OCI-LY7 (cell line): ENCODE results near the gene SMG6. TPM values are rescaled to one million over a fixed set of nuclear protein-coding genes. Genes with fewer than 3 reads are reported as not detected.

Source experiments
- BruUV-seq: library from RNA; stranded (reverse); fragments of 400-500 nt; replicated peaks from 2 replicates; lab custom pipeline; 2021; lab: Mats Ljungman, UMichigan
- CTCF ChIA-PET: fragments of 300-600 bp; sonication (Branson Sonifier 250); formaldehyde crosslinking; loops from one replicate; lab custom pipeline; 2022; ENCODE audit warnings: antibody characterized with exemption; ENCODE audit not compliant: unreplicated experiment; lab: Charles Lee
- POLR2A ChIA-PET: fragments of 300-600 bp; sonication (Branson Sonifier 250); formaldehyde crosslinking; loops from one replicate; lab custom pipeline; 2022; ENCODE audit warnings: antibody characterized with exemption; lab: Charles Lee
- DNase-seq: peaks from one replicate; pipeline ENCODE4 v3.0.0-alpha.2; 2015; ENCODE audit warnings: low spot score
- H2AFZ ChIP-seq: fragments of 200-600 bp; sonication (generic), shearing (Covaris generic); 2 replicates; pipeline ENCODE4 v1.6.1; 2014; ENCODE audit warnings: mild to moderate bottlenecking, antibody characterized with exemption, low read length, moderate library complexity
- H3K27ac ChIP-seq: fragments of 200-600 bp; sonication (generic); 2 replicates; pipeline ENCODE4 v1.5.1; 2014; ENCODE audit warnings: mixed run types, low read depth, mild to moderate bottlenecking, moderate library complexity, low read length, inconsistent platforms; ENCODE audit not compliant: poor library complexity, severe bottlenecking
- H3K36me3 ChIP-seq: fragments of 200-600 bp; sonication (generic); 2 replicates; pipeline ENCODE4 v1.6.1; 2014; ENCODE audit warnings: mild to moderate bottlenecking, antibody characterized with exemption, low read length, moderate library complexity, mixed read lengths; ENCODE audit not compliant: insufficient read depth
- H3K4me1 ChIP-seq: fragments of 200-600 bp; sonication (generic); 2 replicates; pipeline ENCODE4 v1.5.1; 2014; ENCODE audit warnings: mild to moderate bottlenecking, low read length; ENCODE audit not compliant: insufficient read depth, poor library complexity, severe bottlenecking
- H3K4me2 ChIP-seq: fragments of 200-600 bp; sonication (generic); 2 replicates; pipeline ENCODE4 v1.6.1; 2014; ENCODE audit warnings: mild to moderate bottlenecking, low read length
- H3K4me3 ChIP-seq: fragments of 200-600 bp; sonication (generic); 2 replicates; pipeline ENCODE4 v1.5.1; 2014; ENCODE audit warnings: mild to moderate bottlenecking, low read depth, low read length; ENCODE audit not compliant: poor library complexity, severe bottlenecking
- H3K79me2 ChIP-seq: fragments of 200-600 bp; sonication (generic); 2 replicates; pipeline ENCODE4 v1.6.1; 2016; ENCODE audit warnings: low read depth, mild to moderate bottlenecking, low read length, moderate library complexity, mixed read lengths; ENCODE audit not compliant: insufficient read depth
- H3K9me2 ChIP-seq: fragments of 200-600 bp; sonication (generic); 2 replicates; pipeline ENCODE4 v1.6.1; 2016; ENCODE audit warnings: mild to moderate bottlenecking, low read length, mixed read lengths; ENCODE audit not compliant: insufficient read depth
- H3K9me3 ChIP-seq: fragments of 200-600 bp; sonication (generic); 2 replicates; pipeline ENCODE4 v1.6.1; 2014; ENCODE audit warnings: mild to moderate bottlenecking, mixed run types, low read length, mixed read lengths
- H4K20me1 ChIP-seq: fragments of 200-600 bp; sonication (generic); 2 replicates; pipeline ENCODE4 v1.6.1; 2014; ENCODE audit warnings: mild to moderate bottlenecking, antibody characterized with exemption, low read length, moderate library complexity, mixed read lengths; ENCODE audit not compliant: insufficient read depth
- EZH2phosphoT487 ChIP-seq: fragments of 200-600 bp; sonication (generic); IDR thresholded peaks from 2 replicates; pipeline ENCODE4 v1.6.1; 2018; ENCODE audit warnings: low read depth, borderline replicate concordance, mild to moderate bottlenecking, mixed run types, antibody characterized with exemption, low read length, moderate library complexity, mixed read lengths
- intact Hi-C: fragments of 100-400 bp; cut with micrococcal nuclease; formaldehyde crosslinking; loops from one replicate; pipeline ENCODE4 v1.10.0; 2022; ENCODE audit not compliant: unreplicated experiment
- total RNA-seq, 2 experiments: library from RNA; depleted of rRNA in 1 of 2; stranded (reverse); fragments of >200 nt in 1 of 2; shearing (Covaris generic) in 1 of 2; gene quantifications; 2 replicates each; pipeline ENCODE4 v1.2.3, GENCODE V29; 2014 to 2022
- TF ChIP-seq, protein P1 (sequence below): fragments of 200-600 bp; sonication (generic); conservative IDR thresholded peaks from 2 replicates; pipeline ENCODE4 v1.5.1; 2014; ENCODE audit warnings: mild to moderate bottlenecking, antibody characterized with exemption, low read length, moderate library complexity, mixed read lengths

SMG6 gene
- total RNA-seq, 2 experiments from 2014 or later: 12.5 to 17.8 TPM

GRCh38 chr17:2297023-2297422 is 6.6 kb downstream of the SMG6 start:
- H3K79me2 ChIP-seq: peaks cover 10% of the 10 kb centered on the region; the same call in 1 of the 2 replicates
- ChIA-PET CTCF (no interaction called here), POLR2A (no interaction called here)
- BruUV-seq: no TSS peak
- no peak overlapping the region for H3K4me2 ChIP-seq
- no peak overlapping the region for H2AFZ ChIP-seq
- intact Hi-C loops: no loop called here
- TF ChIP-seq EZH2phosphoT487: no peak
- TF ChIP-seq, protein P1, sequence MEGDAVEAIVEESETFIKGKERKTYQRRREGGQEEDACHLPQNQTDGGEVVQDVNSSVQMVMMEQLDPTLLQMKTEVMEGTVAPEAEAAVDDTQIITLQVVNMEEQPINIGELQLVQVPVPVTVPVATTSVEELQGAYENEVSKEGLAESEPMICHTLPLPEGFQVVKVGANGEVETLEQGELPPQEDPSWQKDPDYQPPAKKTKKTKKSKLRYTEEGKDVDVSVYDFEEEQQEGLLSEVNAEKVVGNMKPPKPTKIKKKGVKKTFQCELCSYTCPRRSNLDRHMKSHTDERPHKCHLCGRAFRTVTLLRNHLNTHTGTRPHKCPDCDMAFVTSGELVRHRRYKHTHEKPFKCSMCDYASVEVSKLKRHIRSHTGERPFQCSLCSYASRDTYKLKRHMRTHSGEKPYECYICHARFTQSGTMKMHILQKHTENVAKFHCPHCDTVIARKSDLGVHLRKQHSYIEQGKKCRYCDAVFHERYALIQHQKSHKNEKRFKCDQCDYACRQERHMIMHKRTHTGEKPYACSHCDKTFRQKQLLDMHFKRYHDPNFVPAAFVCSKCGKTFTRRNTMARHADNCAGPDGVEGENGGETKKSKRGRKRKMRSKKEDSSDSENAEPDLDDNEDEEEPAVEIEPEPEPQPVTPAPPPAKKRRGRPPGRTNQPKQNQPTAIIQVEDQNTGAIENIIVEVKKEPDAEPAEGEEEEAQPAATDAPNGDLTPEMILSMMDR: no peak
- no peaks in the 10 kb centered on the region for H3K9me3 ChIP-seq
- H3K4me3 ChIP-seq: no peak overlapping the region
- peaks cover 1% of the 10 kb centered on the region for H3K4me1 ChIP-seq
- DNase-seq: no peak
- peaks cover 75% of the 10 kb centered on the region for H3K36me3 ChIP-seq
- H3K27ac ChIP-seq: no peak overlapping the region
- H3K9me2 ChIP-seq: no peaks in the 10 kb centered on the region
- no peaks in the 10 kb centered on the region for H4K20me1 ChIP-seq

DNA sequence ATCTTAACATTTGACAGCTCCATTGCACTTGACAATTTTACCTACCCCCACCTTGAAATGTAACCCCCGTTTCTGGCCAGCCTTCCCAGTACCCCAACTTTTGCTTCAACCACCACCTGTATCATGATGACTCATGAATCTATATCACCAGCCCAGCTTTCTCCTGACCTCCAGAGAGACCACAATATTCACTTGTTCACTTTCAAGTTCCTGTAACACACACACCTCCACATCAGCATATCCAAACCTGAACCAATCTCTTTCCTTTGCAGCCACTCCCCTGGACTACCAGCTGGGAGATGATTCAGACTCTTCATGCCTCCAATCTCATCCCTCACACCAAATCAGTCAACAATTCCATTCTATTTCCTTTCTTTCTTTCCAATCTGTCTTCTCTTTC is 8.0 kb downstream of the SMG6 start:
- CTCF ChIA-PET: no interaction called here
- intact Hi-C loops: no loop called here
- BruUV-seq: no TSS peak

DNA sequence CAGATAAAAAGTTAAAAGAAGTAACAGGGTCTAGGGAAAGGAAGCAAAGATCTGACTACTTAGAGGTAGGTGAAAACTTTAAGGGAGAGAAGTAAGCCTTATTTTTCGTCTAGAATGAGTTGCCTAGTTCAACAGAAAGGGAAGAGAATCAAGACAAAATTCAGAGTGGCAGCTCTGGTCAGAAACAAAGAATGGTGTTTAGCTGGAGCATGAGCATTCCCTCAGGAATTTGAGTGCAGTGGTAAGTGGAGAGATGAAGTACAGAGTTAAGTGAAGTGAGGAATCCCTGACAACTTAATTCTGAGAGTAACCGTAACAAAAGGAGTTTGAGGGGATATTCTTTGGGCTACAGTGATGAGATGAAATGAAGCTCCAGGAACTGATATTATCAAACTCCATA is 11.5 kb downstream of the SMG6 start:
- TF ChIP-seq EZH2phosphoT487: no peak
- TF ChIP-seq, protein P1: no peak
- intact Hi-C loops: no loop called here
- Histone ChIP-seq H3K9me3 (no peaks in the 10 kb centered on the region), H3K79me2 (no peaks in the 10 kb centered on the region), H3K9me2 (no peaks in the 10 kb centered on the region), H3K4me2 (no peak overlapping the region), H3K4me1 (peaks cover 13% of the 10 kb centered on the region), H3K27ac (no peak overlapping the region), H4K20me1 (no peaks in the 10 kb centered on the region), H3K36me3 (peaks cover 86% of the 10 kb centered on the region), H2AFZ (no peak overlapping the region), H3K4me3 (no peak overlapping the region)
- no TSS peak for BruUV-seq
- ChIA-PET CTCF (no interaction called here), POLR2A (no interaction called here)
- DNase-seq: no peak

More for the DNA sequence above, 8.0 kb downstream of the SMG6 start:
- Histone ChIP-seq H3K27ac (no peak overlapping the region), H3K9me2 (no peaks in the 10 kb centered on the region), H3K79me2 (no peaks in the 10 kb centered on the region), H3K4me1 (peaks cover 2% of the 10 kb centered on the region), H3K36me3 (peaks cover 85% of the 10 kb centered on the region), H2AFZ (no peak overlapping the region), H3K9me3 (no peaks in the 10 kb centered on the region), H4K20me1 (no peaks in the 10 kb centered on the region), H3K4me3 (no peak overlapping the region), H3K4me2 (no peak overlapping the region)
- DNase-seq: no peak
- POLR2A ChIA-PET: interaction anchor here (0.5 to 0.6 kb wide), 2 partner anchors 13 to 311 kb away, joined by 3 read pairs; no protein-coding TSS in a partner anchor
- TF ChIP-seq, protein P1: no peak
- TF ChIP-seq EZH2phosphoT487: no peak
